Measurements from ENCODE around the gene SPAG4.
A peak's percentile ranks its signal among the peaks of the same experiment; 100 is the strongest.

SPAG4 gene

DNA sequence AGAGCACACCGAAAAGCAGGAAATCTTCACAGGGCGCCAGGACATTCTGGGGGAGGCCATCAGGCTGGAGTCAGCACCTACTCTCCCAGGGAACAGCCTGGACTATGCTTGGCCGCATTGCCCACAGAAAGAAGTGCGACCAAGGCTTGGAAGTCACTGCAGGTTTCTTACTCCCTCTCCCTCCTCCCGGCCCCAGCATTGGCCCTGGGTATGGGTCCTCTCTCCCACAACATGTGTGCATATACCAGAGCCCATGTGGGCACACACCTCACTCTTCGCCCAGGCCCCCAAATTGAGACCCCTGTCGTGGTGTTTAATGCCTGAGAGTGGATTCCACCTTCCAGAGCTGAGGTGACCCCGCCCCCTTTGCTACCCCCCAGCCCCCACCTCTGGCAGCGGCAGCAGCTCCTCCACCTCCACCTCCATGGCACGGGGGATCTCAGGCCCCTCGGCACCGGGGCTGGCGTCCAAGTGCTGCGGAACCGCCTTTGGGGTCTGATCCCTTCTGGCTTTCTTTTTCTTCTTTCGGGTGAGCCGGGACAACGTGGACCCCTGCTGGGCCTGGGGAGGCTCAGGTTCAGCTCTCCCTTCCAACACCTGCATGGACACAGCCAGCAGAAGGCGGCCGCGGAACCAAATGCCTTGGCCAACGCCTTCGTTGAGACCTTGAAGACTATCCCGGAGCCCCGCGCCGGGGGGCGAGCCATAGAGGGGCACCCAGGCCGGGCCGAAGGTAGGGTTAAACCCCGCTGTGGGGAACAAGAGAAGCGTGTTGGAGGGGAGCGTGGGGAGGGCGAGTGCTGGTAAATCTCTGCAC, 15.2 kb upstream of the SPAG4 start:
- no peak for DNase-seq (ENCODE audit: extremely low spot score)
- ChIA-PET CTCF (no interaction called here), POLR2A (no interaction called here)
- TF ChIP-seq HDGF (IDR thresholded peaks at IDR 0.05; ENCODE audit: borderline replicate concordance) (no peak), ELF4 (IDR thresholded peaks at IDR 0.05) (no peak), TARDBP (IDR thresholded peaks at IDR 0.05) (no peak), L3MBTL2 (conservative IDR thresholded peaks at IDR 0.05) (no peak)

DNA sequence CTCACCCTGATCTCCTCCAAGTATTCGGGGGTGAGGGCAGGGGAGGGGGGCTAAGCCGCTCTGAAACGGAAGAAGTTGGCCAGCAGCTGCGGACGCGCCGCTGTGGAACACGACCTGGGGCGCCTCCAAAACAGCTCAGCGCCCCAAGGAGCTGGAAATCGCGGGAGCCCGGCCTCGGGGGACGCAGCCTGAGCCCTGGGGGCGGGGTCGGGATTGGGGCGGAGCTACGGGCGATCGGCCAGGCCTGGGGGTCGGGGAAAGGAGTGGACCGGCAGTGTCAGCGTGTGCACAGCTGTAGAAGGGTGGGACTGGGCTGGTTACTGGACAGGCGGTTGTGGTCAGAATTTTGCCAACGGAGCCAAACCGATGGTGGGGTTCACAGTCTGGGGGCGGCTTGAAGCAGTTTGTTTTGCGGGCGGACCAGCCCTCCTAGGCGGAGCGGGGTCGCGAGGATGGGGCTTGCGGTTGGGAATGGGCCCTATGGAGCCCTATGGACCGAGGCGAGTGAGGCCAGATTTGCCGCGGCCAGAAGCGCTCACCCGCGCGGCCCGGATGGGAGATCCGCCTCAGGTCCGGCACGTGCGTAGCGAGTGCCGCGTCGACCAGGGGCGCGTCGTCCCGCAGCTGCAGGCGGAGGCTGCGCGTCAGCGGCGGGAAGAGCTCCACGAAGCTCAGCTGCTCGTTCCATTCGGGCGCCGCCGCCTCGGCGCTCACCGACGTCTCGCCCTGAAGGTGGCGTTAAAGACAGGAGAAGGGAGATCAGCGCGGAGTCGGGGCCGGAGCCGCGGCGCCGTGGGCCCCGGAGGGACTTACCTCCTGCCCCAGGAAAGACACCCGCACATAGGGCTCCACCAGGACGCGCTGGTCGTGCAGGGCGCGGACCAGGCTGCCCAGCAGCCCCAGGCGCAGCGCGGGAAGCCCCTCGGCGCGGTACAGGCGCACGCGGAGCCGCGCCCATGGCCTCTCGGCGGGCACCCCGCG, 14.3 kb upstream of the SPAG4 start:
- peak; percentile 57 for DNase-seq (ENCODE audit: extremely low spot score)
- CTCF ChIA-PET = no interaction called here

DNA sequence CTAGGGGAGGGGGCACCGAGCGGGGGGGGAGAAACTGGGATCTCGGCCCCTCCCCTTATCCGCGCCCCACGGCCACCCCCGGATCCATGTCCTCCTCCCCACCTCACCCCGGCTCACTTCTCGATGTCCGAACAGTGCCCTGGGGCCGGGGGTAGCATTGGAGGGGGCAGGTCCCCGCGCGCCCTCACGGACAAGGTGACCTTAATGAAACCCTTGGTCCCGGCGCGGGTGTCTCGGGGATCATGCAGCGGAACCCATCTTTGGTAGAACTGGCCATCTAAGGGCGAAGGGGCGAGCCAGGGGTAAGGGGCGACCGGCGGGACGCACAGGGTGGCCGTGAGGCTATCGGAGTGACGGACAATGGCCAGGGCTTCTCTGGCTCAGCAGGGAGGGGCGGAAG, 13.6 kb upstream of the SPAG4 start:
- TF ChIP-seq L3MBTL2 (conservative IDR thresholded peaks at IDR 0.05) (no peak), CTBP1 (IDR thresholded peaks at IDR 0.05; ENCODE audit: borderline replicate concordance) (no peak)
- ChIA-PET POLR2A (no interaction called here), CTCF (no interaction called here)
- DNase-seq (ENCODE audit: extremely low spot score) = no peak

More for the DNA sequence above, 14.3 kb upstream of the SPAG4 start:
- POLR2A ChIA-PET = no interaction called here
- TF ChIP-seq L3MBTL2 (conservative IDR thresholded peaks at IDR 0.05) = peak; percentile 95
- no peak for TF ChIP-seq LEF1 (IDR thresholded peaks at IDR 0.05; ENCODE audit: borderline replicate concordance)
- no peak for TF ChIP-seq HDGF (IDR thresholded peaks at IDR 0.05; ENCODE audit: borderline replicate concordance)

DNA sequence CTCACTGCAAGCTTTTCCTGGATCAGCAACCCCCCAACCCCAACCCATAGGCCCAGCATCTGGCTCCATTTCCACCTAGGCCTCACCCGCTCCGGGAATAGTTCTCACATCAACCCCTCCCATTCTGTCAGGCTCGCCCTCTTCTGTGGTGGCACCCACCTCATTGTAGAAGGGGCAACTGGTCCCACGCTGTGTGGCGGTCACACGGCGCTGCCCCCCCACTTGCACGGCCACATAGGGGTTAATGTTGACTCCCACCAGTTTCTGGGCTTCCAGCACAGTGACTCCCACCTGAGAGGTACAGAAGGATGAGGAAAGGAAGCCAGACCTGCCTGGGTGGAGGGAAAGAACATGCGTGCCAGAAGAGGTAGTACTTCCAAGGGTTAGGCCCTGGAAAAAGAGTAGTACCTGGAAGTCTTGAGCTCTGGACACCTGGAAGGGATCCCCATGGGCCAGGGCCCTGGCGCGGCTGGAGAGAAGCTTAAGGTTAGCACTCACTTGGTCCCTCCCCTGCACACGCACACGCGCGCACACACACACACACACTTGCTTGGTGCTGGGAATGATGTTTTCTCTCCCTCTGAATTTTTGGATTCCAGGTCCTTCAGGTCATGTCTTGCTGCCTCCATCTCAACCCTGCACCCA, 12.7 kb upstream of the SPAG4 start:
- no peak for DNase-seq (ENCODE audit: extremely low spot score)
- POLR2A ChIA-PET = no interaction called here
- TF ChIP-seq, protein P1, sequence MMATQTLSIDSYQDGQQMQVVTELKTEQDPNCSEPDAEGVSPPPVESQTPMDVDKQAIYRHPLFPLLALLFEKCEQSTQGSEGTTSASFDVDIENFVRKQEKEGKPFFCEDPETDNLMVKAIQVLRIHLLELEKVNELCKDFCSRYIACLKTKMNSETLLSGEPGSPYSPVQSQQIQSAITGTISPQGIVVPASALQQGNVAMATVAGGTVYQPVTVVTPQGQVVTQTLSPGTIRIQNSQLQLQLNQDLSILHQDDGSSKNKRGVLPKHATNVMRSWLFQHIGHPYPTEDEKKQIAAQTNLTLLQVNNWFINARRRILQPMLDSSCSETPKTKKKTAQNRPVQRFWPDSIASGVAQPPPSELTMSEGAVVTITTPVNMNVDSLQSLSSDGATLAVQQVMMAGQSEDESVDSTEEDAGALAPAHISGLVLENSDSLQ (IDR thresholded peaks at IDR 0.05) = no peak
- TF ChIP-seq NFRKB (IDR thresholded peaks at IDR 0.05) (no peak), FOXA1 (IDR thresholded peaks at IDR 0.05) (no peak), FOXK2 (IDR thresholded peaks at IDR 0.05) (no peak), SP1 (IDR thresholded peaks at IDR 0.05) (no peak), LEF1 (IDR thresholded peaks at IDR 0.05; ENCODE audit: borderline replicate concordance) (no peak), L3MBTL2 (conservative IDR thresholded peaks at IDR 0.05) (no peak), CTBP1 (IDR thresholded peaks at IDR 0.05; ENCODE audit: borderline replicate concordance) (no peak), BHLHE40 (IDR thresholded peaks at IDR 0.05; ENCODE audit: borderline replicate concordance) (no peak), HDGF (IDR thresholded peaks at IDR 0.05; ENCODE audit: borderline replicate concordance) (no peak), FOXM1 (IDR thresholded peaks at IDR 0.05; ENCODE audit: borderline replicate concordance) (no peak), ZNF384 (IDR thresholded peaks at IDR 0.05) (no peak), ELF4 (IDR thresholded peaks at IDR 0.05) (no peak), TARDBP (IDR thresholded peaks at IDR 0.05) (no peak), ARNT (IDR thresholded peaks at IDR 0.05) (no peak)
- CTCF ChIA-PET = interaction anchor here (0.6 kb wide), 1 partner anchor 817 kb away, joined by 3 read pairs; no protein-coding TSS in a partner anchor

DNA sequence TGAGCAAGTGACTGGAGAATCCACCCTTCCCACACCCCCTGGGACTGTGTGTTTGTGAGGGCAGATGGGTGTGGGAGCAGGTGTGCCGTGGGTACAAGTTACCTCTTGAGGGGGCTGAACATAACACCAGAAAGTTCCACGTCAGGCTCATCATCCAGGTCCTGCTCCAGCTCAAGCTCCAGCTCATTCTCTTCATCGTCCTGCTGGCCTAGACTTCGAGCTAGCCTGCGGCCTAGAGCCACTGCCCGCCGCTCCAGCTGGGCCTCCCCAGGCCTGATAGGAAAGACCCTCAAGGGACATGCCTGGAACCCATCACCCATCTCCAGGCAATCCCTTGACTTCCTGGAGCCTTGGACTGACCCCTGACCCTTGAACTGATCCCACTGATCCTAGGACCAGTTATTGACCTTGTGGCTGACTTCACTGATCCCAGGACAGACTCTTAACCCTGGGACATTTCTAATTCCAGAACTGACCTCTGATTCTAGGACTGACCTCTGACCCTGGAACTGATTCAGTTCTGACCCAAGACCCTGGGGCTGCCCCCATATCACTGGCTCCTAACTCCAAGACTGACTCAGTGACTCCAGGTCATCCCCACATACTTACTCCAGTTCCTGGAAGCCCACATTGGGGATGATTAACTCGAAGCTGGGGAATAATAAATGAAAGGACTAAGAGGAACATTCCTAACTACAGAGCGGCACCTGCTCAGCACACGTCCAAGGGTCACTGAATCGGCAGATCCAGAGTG, 11.8 kb upstream of the SPAG4 start:
- DNase-seq (ENCODE audit: extremely low spot score) = no peak
- ChIA-PET CTCF (interaction anchor here (0.6 to 1.3 kb wide), 5 partner anchors 8 to 816 kb away, joined by 3 to 4 read pairs (median 3); no protein-coding TSS in a partner anchor), POLR2A (interaction anchor here (0.5 kb wide), 1 partner anchor 106 kb away, joined by 3 read pairs; no protein-coding TSS in a partner anchor)
- no peak for TF ChIP-seq CTBP1 (IDR thresholded peaks at IDR 0.05; ENCODE audit: borderline replicate concordance)
- TF ChIP-seq FOXA1 (IDR thresholded peaks at IDR 0.05) = no peak
- no peak for TF ChIP-seq SUZ12 (IDR thresholded peaks at IDR 0.05)
- TF ChIP-seq ELF4 (IDR thresholded peaks at IDR 0.05) = no peak

DNA sequence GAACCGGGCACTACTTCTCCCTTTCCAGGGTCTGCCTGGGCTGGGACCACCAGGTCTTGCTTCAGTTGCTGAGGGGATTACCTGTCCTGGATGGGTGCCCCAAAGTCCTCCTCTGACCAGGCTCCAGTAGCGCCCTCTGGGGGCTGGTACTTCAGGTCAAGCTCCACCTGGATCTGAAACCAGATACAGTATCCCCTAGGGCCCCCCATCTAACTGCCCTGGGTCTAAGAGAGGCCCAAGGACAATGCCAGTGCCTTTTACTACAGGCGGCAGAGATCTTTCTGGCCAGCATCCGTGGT, 11.2 kb upstream of the SPAG4 start:
- CTCF ChIA-PET = interaction anchor here (0.7 to 1.3 kb wide), 5 partner anchors 9 to 93 kb away, joined by 3 to 4 read pairs (median 3); partner anchors contain the start of gene SPAG4
- TF ChIP-seq HDGF (IDR thresholded peaks at IDR 0.05; ENCODE audit: borderline replicate concordance) (no peak), L3MBTL2 (conservative IDR thresholded peaks at IDR 0.05) (no peak), BHLHE40 (IDR thresholded peaks at IDR 0.05; ENCODE audit: borderline replicate concordance) (no peak)
- POLR2A ChIA-PET = no interaction called here
- no peak for DNase-seq (ENCODE audit: extremely low spot score)

DNA sequence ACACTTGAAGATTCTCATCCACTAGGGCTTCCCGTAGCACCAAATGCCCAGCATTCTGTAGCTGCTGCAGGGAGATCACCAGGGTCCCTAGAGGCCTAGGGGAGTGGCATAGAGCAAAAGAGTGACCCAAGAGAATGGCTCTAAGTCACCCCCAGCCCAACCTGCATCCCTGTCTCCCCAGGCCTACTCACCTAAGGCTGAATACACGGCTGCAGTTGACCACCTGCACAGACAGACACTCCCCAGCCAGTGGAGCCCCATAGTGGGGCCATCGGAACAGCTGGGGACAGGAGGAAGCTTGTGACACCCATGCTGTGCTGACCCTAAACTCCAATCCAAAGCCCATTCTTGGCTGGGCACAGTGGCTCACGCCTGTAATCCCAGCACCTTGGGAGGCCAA, 9.5 kb upstream of the SPAG4 start:
- TF ChIP-seq ZNF384 (IDR thresholded peaks at IDR 0.05) (no peak), L3MBTL2 (conservative IDR thresholded peaks at IDR 0.05) (no peak)
- ChIA-PET CTCF (no interaction called here), POLR2A (interaction anchor here (0.6 kb wide), 1 partner anchor 91 kb away, joined by 3 read pairs; no protein-coding TSS in a partner anchor)
- DNase-seq (ENCODE audit: extremely low spot score) = no peak
